CD4-positive, alpha-beta T cell (primary cell): ENCODE measurements around the gene NXN. TPM values are rescaled to one million over a fixed set of nuclear protein-coding genes. Genes with fewer than 3 reads are reported as not detected.
A peak's percentile ranks its signal among the peaks of the same experiment; 100 is the strongest.

Source experiments
- ATAC-seq: fragments of 200-7000 bp; cut with Tn5 transposase; one replicate; pipeline ENCODE4 v1.10.0; 2022; ENCODE audit warnings: mild to moderate bottlenecking; ENCODE audit not compliant: poor library complexity
- CTCF ChIA-PET: fragments of 350-600 bp; sonication (Branson Sonifier 250); formaldehyde crosslinking; loops from one replicate; lab custom pipeline; 2021; ENCODE audit warnings: antibody characterized with exemption, inconsistent platforms; lab: Charles Lee
- POLR2A ChIA-PET: fragments of 350-600 bp; sonication (Branson Sonifier 250); formaldehyde crosslinking; loops from one replicate; lab custom pipeline; 2021; ENCODE audit warnings: antibody characterized with exemption, inconsistent platforms; lab: Charles Lee
- DNase-seq, 14 experiments: peaks; one replicate each; pipeline ENCODE4 v3.0.0-alpha.2; 2013 to 2020; ENCODE audit warnings: mixed read lengths in 2 of 14
- H3K27ac ChIP-seq, 2 donors: one replicate each; pipeline versions ENCODE4 v1.5.1 to v1.7.0; 2013; ENCODE audit warnings: low read length in 2 of 2, low read depth in 1 of 2, mild to moderate bottlenecking in 1 of 2
- H3K27me3 ChIP-seq, 2 experiments: 1 replicate in 1 of 2; 2 replicates in 1 of 2; pipeline versions ENCODE4 v1.6.1 to v1.7.0; 2013; ENCODE audit warnings: low read length in 2 of 2, control low read depth in 1 of 2, mild to moderate bottlenecking in 1 of 2, moderate library complexity in 1 of 2; ENCODE audit not compliant: insufficient read depth in 2 of 2, control insufficient read depth in 1 of 2
- H3K36me3 ChIP-seq: one replicate; pipeline ENCODE4 v1.6.1; 2013; ENCODE audit warnings: low read length, control low read depth; ENCODE audit not compliant: insufficient read depth
- H3K4me1 ChIP-seq: one replicate; pipeline ENCODE4 v1.6.1; 2013; ENCODE audit warnings: low read length, control low read depth; ENCODE audit not compliant: insufficient read depth
- H3K4me3 ChIP-seq: one replicate; pipeline ENCODE4 v1.5.1; 2013; ENCODE audit warnings: mild to moderate bottlenecking, low read length, moderate library complexity
- H3K9me3 ChIP-seq, 2 experiments: 1 replicate in 1 of 2; 2 replicates in 1 of 2; pipeline versions ENCODE4 v1.6.1 to v1.7.0; 2013; ENCODE audit warnings: low read length in 2 of 2, mild to moderate bottlenecking in 2 of 2, control low read depth in 1 of 2, moderate library complexity in 1 of 2; ENCODE audit not compliant: control insufficient read depth in 1 of 2, insufficient read depth in 1 of 2
- H3K27ac Mint-ChIP-seq: one replicate; pipeline ENCODE4 v1.8.0; 2020; ENCODE audit warnings: mixed read lengths
- H3K27me3 Mint-ChIP-seq: one replicate; pipeline ENCODE4 v1.8.0; 2021; ENCODE audit warnings: mixed read lengths
- H3K36me3 Mint-ChIP-seq: one replicate; pipeline ENCODE4 v1.8.0; 2021; ENCODE audit warnings: low read depth, mixed read lengths
- H3K4me1 Mint-ChIP-seq: one replicate; pipeline ENCODE4 v1.8.0; 2021; ENCODE audit warnings: low read depth, mixed read lengths
- H3K4me3 Mint-ChIP-seq: one replicate; pipeline ENCODE4 v1.8.0; 2020; ENCODE audit warnings: mild to moderate bottlenecking, mixed read lengths
- H3K9me3 Mint-ChIP-seq: one replicate; pipeline ENCODE4 v1.8.0; 2020; ENCODE audit warnings: mixed read lengths
- CTCF ChIP-seq: fragments of 200-600 bp; IDR thresholded peaks from one replicate; pipeline ENCODE4 v1.8.0; 2022; ENCODE audit warnings: antibody characterized with exemption, mild to moderate bottlenecking
- intact Hi-C, 2 experiments: fragments of 100-400 bp; cut with DNase I in 1 of 2; cut with micrococcal nuclease in 1 of 2; formaldehyde crosslinking; loops; one replicate each; pipeline versions ENCODE4 v1.15.1 to v1.9.0; 2023 to 2025; cut with DNase I, micrococcal nuclease
- total RNA-seq, 174 experiments: library from RNA in 2 of 174; stranded (reverse) in 2 of 174; gene quantifications; one replicate each; pipeline ENCODE4 v1.2.3 and lab custom pipeline; 2021 to 2026

Gene NXN
- total RNA-seq, 2 experiments from 2014 or later = 0.80 to 0.98 TPM

GRCh38 chr17:848402-848801 lies 131.2 kb downstream of the NXN start:
- DNase-seq (no peak), ATAC-seq (no peak)
- H3K9me3 ChIP-seq = peaks cover 0 to 4% of the 10 kb centered on the region in 2 experiments
- Mint-ChIP-seq H3K4me1 (peaks cover 15% of the 10 kb centered on the region), H3K27ac (no peak overlapping the region), H3K36me3 (no peaks in the 10 kb centered on the region), H3K9me3 (no peaks in the 10 kb centered on the region), H3K27me3 (peaks cover 53% of the 10 kb centered on the region), H3K4me3 (no peak overlapping the region)
- CTCF ChIA-PET = no interaction called here
- TF ChIP-seq CTCF = no peak
- intact Hi-C loops = no loop called here
- peaks cover 13 to 35% of the 10 kb centered on the region in 2 experiments for H3K27me3 ChIP-seq
- no peak overlapping the region for H3K27ac ChIP-seq
- no peak overlapping the region for H3K4me3 ChIP-seq
- POLR2A ChIA-PET = no interaction called here
- H3K4me1 ChIP-seq = peaks cover 8% of the 10 kb centered on the region
- no peaks in the 10 kb centered on the region for H3K36me3 ChIP-seq

- Mint-ChIP-seq H3K27me3 (peaks cover 57% of the 10 kb centered on the region), H3K4me1 (peaks cover 15% of the 10 kb centered on the region), H3K36me3 (no peaks in the 10 kb centered on the region), H3K27ac (no peak overlapping the region), H3K9me3 (no peaks in the 10 kb centered on the region), H3K4me3 (no peak overlapping the region)
- ATAC-seq (no peak), DNase-seq (peak in 1 of 14 experiments; percentile 6)
- Histone ChIP-seq H3K27me3 (peaks cover 16 to 35% of the 10 kb centered on the region in 2 experiments), H3K36me3 (no peaks in the 10 kb centered on the region), H3K9me3 (peaks cover 0 to 4% of the 10 kb centered on the region in 2 experiments), H3K27ac (no peak overlapping the region), H3K4me1 (peaks cover 8% of the 10 kb centered on the region), H3K4me3 (no peak overlapping the region)
- intact Hi-C loops = no loop called here
- TF ChIP-seq CTCF = no peak
- POLR2A ChIA-PET = no interaction called here
- CTCF ChIA-PET = no interaction called here
Observed at GRCh38 chr17:846901-847843, 132.4 kb downstream of the NXN start.

GRCh38 chr17:841313-841712 lies 138.3 kb downstream of the NXN start:
- no peak overlapping the region for H3K4me3 Mint-ChIP-seq
- H3K27ac Mint-ChIP-seq = no peak overlapping the region
- Histone ChIP-seq H3K4me1 (no peaks in the 10 kb centered on the region), H3K27me3 (peaks cover 4 to 12% of the 10 kb centered on the region in 2 experiments), H3K27ac (no peak overlapping the region), H3K36me3 (no peaks in the 10 kb centered on the region), H3K4me3 (no peak overlapping the region), H3K9me3 (peaks cover 0 to 13% of the 10 kb centered on the region in 2 experiments)
- peak in 2 of 14 experiments; percentile 8 to 51 for DNase-seq
- no peaks in the 10 kb centered on the region for H3K9me3 Mint-ChIP-seq
- intact Hi-C loops = no loop called here
- ATAC-seq = no peak
- CTCF ChIA-PET = no interaction called here
- TF ChIP-seq CTCF = no peak
- no peaks in the 10 kb centered on the region for H3K36me3 Mint-ChIP-seq
- no peaks in the 10 kb centered on the region for H3K4me1 Mint-ChIP-seq
- H3K27me3 Mint-ChIP-seq = peaks cover 22% of the 10 kb centered on the region
- POLR2A ChIA-PET = no interaction called here
